Epithelial cell of proximal tubule (primary cell): ENCODE data around the gene AUTS2. TPM values are rescaled to one million over a fixed set of nuclear protein-coding genes. Genes with fewer than 3 reads are reported as not detected.

Source experiments
- DNase-seq: peaks from one replicate; pipeline ENCODE4 v3.0.0-alpha.2; 2011; ENCODE audit warnings: low read depth
- H3K4me3 ChIP-seq: 2 replicates; pipeline ENCODE4 v1.5.1; 2011; ENCODE audit warnings: low read depth, mild to moderate bottlenecking, low read length
- CTCF ChIP-seq: conservative IDR thresholded peaks from 2 replicates; pipeline ENCODE4 v1.5.1; 2012; ENCODE audit warnings: low read depth, mild to moderate bottlenecking, low read length
- total RNA-seq: library from RNA; depleted of rRNA; stranded (reverse); fragments of >200 nt; gene quantifications from 2 replicates; pipeline ENCODE4 v1.2.3, GENCODE V29; 2015

Gene AUTS2
- total RNA-seq, 1 donor from 2014 or later, result 10.0 TPM

- H3K4me3 ChIP-seq, result no peak overlapping the region
- no peak for DNase-seq
- TF ChIP-seq CTCF, result no peak
Observed at GRCh38 chr7:70739646-70740210, 1141.5 kb downstream of the AUTS2 start.

GRCh38 chr7:70741666-70742065 is 1143.4 kb downstream of the AUTS2 start:
- H3K4me3 ChIP-seq, result no peak overlapping the region
- no peak for DNase-seq
- no peak for TF ChIP-seq CTCF

GRCh38 chr7:70743531-70744325 is 1145.5 kb downstream of the AUTS2 start:
- no peak overlapping the region for H3K4me3 ChIP-seq
- no peak for TF ChIP-seq CTCF
- DNase-seq, result no peak

- no peak for DNase-seq
- no peak for TF ChIP-seq CTCF
- no peak overlapping the region for H3K4me3 ChIP-seq
Observed at GRCh38 chr7:70744492-70744891, 1146.2 kb downstream of the AUTS2 start.

GRCh38 chr7:70749831-70750230 is 1151.6 kb downstream of the AUTS2 start:
- TF ChIP-seq CTCF, result no peak
- no peak for DNase-seq
- no peak overlapping the region for H3K4me3 ChIP-seq

- H3K4me3 ChIP-seq, result no peak overlapping the region
- TF ChIP-seq CTCF, result no peak
- DNase-seq, result no peak
Observed at GRCh38 chr7:70751895-70752294, 1153.6 kb downstream of the AUTS2 start.
